Skeletal muscle tissue (tissue), 4 donors: Measurements from ENCODE around the gene MYCN. TPM values are rescaled to one million over a fixed set of nuclear protein-coding genes. Genes with fewer than 3 reads are reported as not detected.

Experiments used
- H3K27ac ChIP-seq: one replicate; pipeline ENCODE4 v1.7.0; 2013; ENCODE audit warnings: mild to moderate bottlenecking, low read depth, low read length, inconsistent platforms
- H3K27me3 ChIP-seq, 3 donors: one replicate each; pipeline ENCODE4 v1.7.0; 2013; ENCODE audit warnings: low read length in 3 of 3; ENCODE audit not compliant: control insufficient read depth in 3 of 3, insufficient read depth in 3 of 3
- H3K36me3 ChIP-seq, 3 donors: one replicate each; pipeline ENCODE4 v1.7.0; 2013; ENCODE audit warnings: low read length in 3 of 3; ENCODE audit not compliant: control insufficient read depth in 3 of 3, insufficient read depth in 3 of 3
- H3K4me1 ChIP-seq, 3 donors: one replicate each; pipeline ENCODE4 v1.7.0; 2013; ENCODE audit warnings: low read length in 3 of 3, mild to moderate bottlenecking in 3 of 3; ENCODE audit not compliant: control insufficient read depth in 3 of 3, insufficient read depth in 3 of 3
- H3K4me3 ChIP-seq, 3 donors: one replicate each; pipeline ENCODE4 v1.7.0; 2013; ENCODE audit warnings: low read length in 3 of 3
- H3K9ac ChIP-seq, 3 donors: one replicate each; pipeline ENCODE4 v1.7.0; 2013; ENCODE audit warnings: low read length in 3 of 3, mild to moderate bottlenecking in 3 of 3, moderate library complexity in 2 of 3, low read depth in 1 of 3
- H3K9me3 ChIP-seq, 3 donors: one replicate each; pipeline ENCODE4 v1.7.0; 2013; ENCODE audit warnings: low read length in 3 of 3; ENCODE audit not compliant: control insufficient read depth in 3 of 3
- total RNA-seq: library from RNA; depleted of rRNA; stranded (reverse); fragments of >200 nt; gene quantifications from one replicate; pipeline ENCODE4 v1.2.3, GENCODE V29; 2014
- donor health status: Osteomylitis.

Gene MYCN
- total RNA-seq, 1 donor from 2014 or later = 7.3 TPM

DNA sequence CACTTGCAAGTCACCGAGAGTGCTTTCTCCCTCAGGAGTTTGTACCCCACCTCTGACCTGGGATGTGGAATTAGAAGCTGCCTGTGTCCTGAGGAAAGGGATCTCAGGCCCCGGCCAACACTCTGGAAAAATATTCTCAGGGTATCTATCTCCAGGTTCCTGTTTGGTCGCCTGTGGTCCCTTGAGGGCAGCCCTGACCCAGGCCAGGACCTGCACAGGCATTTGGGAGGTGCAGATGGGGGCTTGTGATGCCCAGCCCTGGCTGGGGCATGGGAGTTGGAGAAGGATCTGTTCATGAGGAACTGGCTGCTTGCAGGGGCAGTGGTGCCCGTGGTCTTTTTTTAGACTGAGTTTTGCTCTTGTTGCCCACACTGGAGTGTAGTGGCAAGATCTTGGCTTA lies 46.3 kb downstream of the MYCN start:
- Histone ChIP-seq H3K4me1 (peaks cover 8 to 10% (median 8%) of the 10 kb centered on the region in 3 donors), H3K9ac (no peak overlapping the region), H3K36me3 (no peaks in the 10 kb centered on the region), H3K9me3 (no peaks in the 10 kb centered on the region), H3K27me3 (no peaks in the 10 kb centered on the region), H3K27ac (no peak overlapping the region), H3K4me3 (no peak overlapping the region)

DNA sequence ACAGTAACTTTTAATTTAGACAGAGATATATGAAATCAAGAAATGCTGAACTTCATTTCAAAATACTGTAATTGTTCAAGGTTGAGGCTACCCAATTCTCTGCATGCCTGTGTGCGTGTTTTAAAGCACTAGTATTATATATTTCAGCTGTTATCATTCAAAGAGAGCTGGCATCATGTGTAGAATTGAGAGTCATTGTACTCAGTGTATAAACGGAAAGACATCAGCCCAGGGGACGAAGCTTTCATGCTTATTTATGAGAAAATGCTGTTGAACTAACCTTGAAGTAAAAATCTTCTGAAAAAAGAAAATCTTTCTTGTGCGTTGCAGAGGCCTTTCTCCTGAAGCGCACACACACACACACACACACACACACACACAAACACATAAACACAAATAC lies 48.4 kb downstream of the MYCN start:
- no peaks in the 10 kb centered on the region for H3K27me3 ChIP-seq
- H3K9ac ChIP-seq = no peak overlapping the region
- H3K36me3 ChIP-seq = no peaks in the 10 kb centered on the region
- peaks cover 8 to 10% (median 8%) of the 10 kb centered on the region in 3 donors for H3K4me1 ChIP-seq
- H3K4me3 ChIP-seq = no peak overlapping the region
- no peaks in the 10 kb centered on the region for H3K9me3 ChIP-seq
- H3K27ac ChIP-seq = no peak overlapping the region

DNA sequence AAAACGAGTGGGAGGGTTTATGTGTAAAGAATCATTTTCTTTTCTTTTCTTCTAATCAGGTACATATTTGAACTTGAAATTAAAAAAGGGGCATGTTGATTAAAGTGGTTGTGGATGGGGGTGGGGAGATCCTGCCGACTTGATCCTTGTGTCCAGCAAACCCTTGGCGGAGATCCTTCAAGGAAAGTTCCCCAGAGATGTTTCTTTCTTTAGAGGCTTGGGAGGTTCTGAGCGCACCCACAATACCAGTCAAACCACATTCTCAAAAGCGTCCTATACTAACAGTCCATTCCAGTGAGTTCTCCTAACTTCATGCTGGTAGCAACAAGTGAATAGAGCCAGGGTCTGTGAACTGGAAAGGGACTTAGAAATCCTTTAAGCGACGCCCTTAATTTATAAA lies 49.2 kb downstream of the MYCN start:
- H3K4me3 ChIP-seq = no peak overlapping the region
- H3K27ac ChIP-seq = no peak overlapping the region
- no peaks in the 10 kb centered on the region for H3K9me3 ChIP-seq
- H3K9ac ChIP-seq = no peak overlapping the region
- H3K4me1 ChIP-seq = peaks cover 5% of the 10 kb centered on the region in 3 donors
- no peaks in the 10 kb centered on the region for H3K36me3 ChIP-seq
- no peaks in the 10 kb centered on the region for H3K27me3 ChIP-seq

DNA sequence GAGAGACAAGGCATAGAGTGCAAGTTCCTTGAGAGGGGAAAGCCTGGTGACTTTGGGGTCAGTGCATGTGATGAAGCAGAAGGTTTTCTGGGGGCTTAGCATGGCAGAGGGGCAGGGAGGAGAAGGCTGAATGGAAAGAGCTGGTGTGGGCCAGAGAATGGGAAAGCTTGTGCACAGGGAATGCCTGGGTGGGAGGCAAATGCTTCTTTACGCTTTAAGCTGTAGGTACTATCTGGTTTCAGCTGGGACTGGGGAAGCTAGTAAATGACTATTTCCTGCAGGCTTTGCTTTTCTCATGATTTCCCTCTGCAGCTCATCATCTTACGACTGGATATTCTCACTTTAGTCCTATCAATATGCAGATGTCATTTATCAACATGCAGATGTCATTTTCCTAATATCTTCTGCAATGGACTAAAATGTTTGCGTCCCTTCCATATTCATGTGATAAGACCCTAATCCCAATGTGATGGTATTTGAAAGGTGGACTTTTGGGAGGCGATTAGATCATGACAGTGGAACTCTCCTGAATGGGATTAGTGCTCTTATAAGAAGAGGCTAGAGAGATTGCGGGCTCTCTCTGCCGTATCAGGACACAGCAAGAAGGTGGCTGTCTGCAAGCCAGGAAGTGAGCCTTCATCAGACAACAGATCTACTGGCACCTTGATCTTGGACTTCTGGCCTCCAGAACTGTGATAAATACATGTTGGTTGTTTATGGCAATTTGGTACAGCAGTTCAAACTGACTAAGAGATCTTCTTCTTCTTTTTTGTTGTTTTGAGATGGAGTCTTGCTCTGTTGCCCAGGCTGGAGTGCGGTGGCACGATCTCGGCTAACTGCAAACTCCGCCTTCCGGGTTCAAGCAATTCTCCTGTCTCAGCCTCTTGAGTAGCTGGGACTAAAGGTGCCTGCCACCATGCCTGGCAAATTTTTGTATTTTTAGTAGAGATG lies 50.1 kb downstream of the MYCN start:
- H3K9ac ChIP-seq = no peak overlapping the region
- no peak overlapping the region for H3K27ac ChIP-seq
- no peaks in the 10 kb centered on the region for H3K36me3 ChIP-seq
- H3K9me3 ChIP-seq = no peaks in the 10 kb centered on the region
- no peaks in the 10 kb centered on the region for H3K4me1 ChIP-seq
- no peak overlapping the region for H3K4me3 ChIP-seq
- no peaks in the 10 kb centered on the region for H3K27me3 ChIP-seq

DNA sequence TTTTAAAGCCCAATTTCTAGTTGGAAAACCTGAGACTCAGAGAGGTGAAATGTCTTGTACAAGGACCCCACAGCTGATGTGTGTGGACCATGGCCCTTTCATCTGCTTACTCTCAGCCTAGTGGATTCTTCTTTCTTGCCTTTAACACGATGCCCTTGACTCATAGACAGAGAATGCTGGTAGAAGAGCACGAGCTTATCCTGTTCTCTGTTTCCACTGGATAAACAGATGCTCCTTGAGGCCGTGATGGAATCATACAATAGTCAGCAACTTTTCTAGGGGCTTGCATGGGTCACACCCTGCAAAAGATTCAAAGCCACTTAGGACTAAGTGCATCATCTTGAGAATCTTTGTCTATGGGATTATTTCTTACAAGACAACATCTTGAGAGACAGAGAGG lies 50.9 kb downstream of the MYCN start:
- no peaks in the 10 kb centered on the region for H3K36me3 ChIP-seq
- no peak overlapping the region for H3K9ac ChIP-seq
- no peak overlapping the region for H3K27ac ChIP-seq
- no peak overlapping the region for H3K4me3 ChIP-seq
- no peaks in the 10 kb centered on the region for H3K9me3 ChIP-seq
- no peaks in the 10 kb centered on the region for H3K4me1 ChIP-seq
- no peaks in the 10 kb centered on the region for H3K27me3 ChIP-seq

DNA sequence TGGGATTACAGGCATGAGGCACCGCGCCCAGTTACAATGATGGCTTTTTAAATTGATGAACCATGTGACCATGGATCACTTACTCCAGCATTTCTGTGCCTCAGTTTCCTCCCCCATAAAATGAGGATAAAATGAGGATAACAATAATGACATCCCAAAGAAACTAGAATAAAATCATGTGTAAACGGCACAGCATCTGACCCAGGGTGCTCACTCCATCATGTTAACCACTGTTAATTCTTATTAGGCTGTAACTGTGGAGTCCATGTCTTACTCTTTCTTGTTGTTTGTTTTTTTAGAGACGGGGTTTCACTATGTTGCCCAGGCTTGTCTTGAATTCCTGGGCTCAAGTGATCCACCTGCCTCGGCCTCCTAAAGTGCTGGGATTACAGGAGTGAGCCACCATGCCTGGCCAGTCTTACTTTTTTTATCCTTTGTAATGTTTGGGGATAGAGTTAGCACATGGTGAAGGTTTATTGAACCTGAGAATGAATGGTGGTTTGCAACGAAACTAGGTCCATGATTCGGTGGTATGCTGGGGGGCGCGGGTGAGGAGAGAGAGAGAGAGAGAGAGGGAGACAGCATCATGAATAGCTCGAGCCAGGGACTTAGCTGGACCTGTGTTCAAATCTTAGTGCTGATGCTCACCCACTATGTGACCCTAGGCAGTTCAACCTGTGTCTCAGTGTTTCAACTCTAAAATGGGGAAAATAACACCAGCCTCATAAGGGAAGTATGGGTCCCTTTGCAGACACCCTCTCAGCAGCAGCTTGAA lies 52.3 kb downstream of the MYCN start:
- H3K27ac ChIP-seq = no peak overlapping the region

DNA sequence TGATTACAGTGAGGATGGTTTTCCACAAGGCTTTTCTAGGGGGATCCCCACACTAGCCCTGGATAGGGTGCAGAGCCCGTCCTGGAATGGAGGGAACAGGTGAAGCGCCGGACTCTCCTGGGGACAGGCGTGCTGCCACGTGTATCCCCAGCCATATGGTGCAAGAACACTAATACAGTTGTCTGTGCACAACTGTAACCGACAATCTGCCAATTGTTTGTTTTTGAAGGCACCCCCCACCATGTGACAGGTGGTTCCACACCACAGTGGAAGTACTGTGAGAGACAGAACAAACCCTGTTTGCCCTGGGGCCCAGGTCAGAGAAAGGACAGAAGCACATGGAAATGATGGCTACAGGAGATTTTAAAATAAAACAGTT lies 52.9 kb downstream of the MYCN start:
- Histone ChIP-seq H3K9me3 (no peaks in the 10 kb centered on the region), H3K36me3 (no peaks in the 10 kb centered on the region), H3K4me3 (no peak overlapping the region), H3K4me1 (no peaks in the 10 kb centered on the region), H3K9ac (no peak overlapping the region), H3K27ac (no peak overlapping the region), H3K27me3 (peaks cover 0 to 4% (median 0%) of the 10 kb centered on the region in 3 donors)

More for the DNA sequence above, 52.3 kb downstream of the MYCN start:
- Histone ChIP-seq H3K4me1 (no peaks in the 10 kb centered on the region), H3K9me3 (no peaks in the 10 kb centered on the region), H3K9ac (no peak overlapping the region), H3K36me3 (no peaks in the 10 kb centered on the region), H3K4me3 (no peak overlapping the region), H3K27me3 (peaks cover 0 to 4% (median 0%) of the 10 kb centered on the region in 3 donors)

DNA sequence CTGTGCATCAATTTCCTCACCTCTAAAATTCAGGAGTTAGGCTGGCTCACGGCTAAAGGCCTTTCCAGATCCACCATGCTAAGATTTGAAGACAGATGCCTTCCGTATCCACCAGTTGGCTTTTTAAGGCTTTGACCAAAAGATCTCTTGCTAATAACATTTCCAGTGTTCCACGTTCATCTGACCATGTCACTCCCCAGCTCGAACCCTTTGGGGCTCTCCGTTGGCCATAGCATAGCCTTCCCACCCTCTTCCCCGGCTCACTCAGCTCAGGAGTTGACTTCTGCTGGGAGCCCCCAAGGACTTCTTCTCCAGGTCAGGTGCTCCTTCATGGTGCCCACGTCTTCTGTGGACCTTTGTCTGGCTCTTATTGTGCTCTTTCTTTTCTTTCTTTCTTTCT lies 53.3 kb downstream of the MYCN start:
- Histone ChIP-seq H3K36me3 (no peaks in the 10 kb centered on the region), H3K4me3 (no peak overlapping the region), H3K9ac (no peak overlapping the region), H3K27me3 (peaks cover 0 to 4% (median 0%) of the 10 kb centered on the region in 3 donors), H3K4me1 (no peaks in the 10 kb centered on the region), H3K9me3 (no peaks in the 10 kb centered on the region), H3K27ac (no peak overlapping the region)

DNA sequence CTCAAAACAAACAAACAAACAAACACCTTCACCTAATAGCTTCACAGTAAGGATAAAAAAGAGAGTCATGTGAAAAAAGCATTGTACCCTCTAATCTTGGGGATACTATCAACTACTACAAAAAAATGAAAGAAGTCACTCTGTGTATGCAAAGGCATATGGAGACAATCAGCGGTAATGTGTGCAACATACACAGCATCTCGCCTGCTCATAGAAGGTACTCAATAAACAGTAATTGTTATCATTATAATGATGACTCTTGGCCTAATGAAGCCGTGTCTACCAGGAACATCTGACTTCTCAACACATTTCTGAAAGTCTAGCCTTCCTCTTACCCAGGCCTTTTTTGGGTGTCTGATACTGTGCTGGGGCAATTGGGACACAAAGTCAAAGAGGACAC lies 55.3 kb downstream of the MYCN start:
- Histone ChIP-seq H3K36me3 (no peaks in the 10 kb centered on the region), H3K9me3 (no peaks in the 10 kb centered on the region), H3K4me3 (no peak overlapping the region), H3K4me1 (no peaks in the 10 kb centered on the region), H3K9ac (no peak overlapping the region), H3K27ac (no peak overlapping the region), H3K27me3 (peaks cover 0 to 4% (median 0%) of the 10 kb centered on the region in 3 donors)
